Astrocyte of the spinal cord (primary cell): ENCODE data around the gene THAP11.

Experiments used
- DNase-seq: peaks from one replicate; pipeline ENCODE4 v3.0.0; 2011; ENCODE audit warnings: low read depth, low spot score
- H3K4me3 ChIP-seq: 2 replicates; pipeline ENCODE4 v1.5.1; 2011; ENCODE audit warnings: low read depth, mild to moderate bottlenecking, low read length, moderate library complexity
- CTCF ChIP-seq: IDR thresholded peaks from 2 replicates; pipeline ENCODE4 v1.5.1; 2012; ENCODE audit warnings: low read depth, mild to moderate bottlenecking, low read length, inconsistent platforms
- in situ Hi-C: cut with HindIII; loops from 2 replicates; pipeline ENCODE4 v1.10.0; 2017; ENCODE audit warnings: low sequenced_read_pairs

THAP11 gene

DNA sequence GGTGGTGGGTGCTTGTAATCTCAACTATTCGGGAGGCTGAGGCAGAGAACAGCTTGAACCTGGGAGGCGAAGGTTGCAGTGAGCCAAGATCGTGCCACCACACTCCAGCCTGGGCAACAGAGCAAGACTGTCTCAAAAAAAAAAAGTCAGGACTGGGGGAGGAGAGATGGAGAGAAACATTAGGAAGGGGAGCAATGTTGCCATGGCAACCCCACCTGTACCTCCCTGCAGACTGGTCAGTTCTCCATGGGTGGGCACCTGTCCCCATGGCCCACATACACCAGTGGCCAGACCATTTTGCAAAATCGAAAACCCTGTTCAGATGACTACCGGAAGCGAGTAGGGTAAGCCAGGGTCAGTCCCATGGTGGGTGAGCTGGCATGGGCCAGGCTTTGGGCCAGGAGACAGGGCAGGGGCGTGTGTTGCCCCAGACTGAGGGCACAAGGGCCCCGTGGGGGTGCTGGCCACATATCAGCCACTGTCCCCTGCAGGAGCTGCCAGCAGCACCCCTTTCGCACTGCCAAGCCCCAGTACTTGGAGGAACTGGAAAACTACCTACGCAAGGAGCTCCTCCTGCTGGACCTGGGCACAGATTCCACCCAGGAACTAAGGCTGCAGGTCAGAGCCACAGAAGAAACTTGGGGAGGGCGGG is 21.4 kb upstream of the THAP11 start:
- in situ Hi-C loops, result no loop called here
- no peak for DNase-seq
- TF ChIP-seq CTCF, result no peak
- H3K4me3 ChIP-seq, result no peak overlapping the region

GRCh38 chr16:67822511-67822910 is 19.6 kb upstream of the THAP11 start:
- no peak for TF ChIP-seq CTCF
- in situ Hi-C loops, result no loop called here
- DNase-seq, result no peak
- H3K4me3 ChIP-seq, result no peak overlapping the region

DNA sequence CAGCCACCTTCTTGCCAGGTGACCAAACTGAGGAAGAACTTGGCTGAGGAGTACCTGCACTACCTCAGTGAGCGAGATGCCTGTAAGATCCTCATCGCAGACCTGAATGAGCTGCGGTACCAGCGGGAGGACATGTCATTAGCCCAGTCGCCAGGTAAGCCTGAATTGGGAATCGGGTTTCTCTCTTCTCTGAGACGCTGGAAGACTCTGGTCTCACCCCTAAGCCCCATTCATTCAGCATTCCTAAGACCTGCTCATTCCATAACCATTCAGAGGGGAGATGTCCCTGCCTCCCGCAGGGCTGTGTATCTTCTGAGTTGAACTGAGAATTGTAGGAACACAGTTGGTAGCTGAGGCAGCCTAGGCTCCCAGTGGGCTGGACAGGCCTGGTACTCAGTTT is 17.0 kb upstream of the THAP11 start:
- in situ Hi-C loops, result no loop called here
- no peak overlapping the region for H3K4me3 ChIP-seq
- no peak for DNase-seq
- TF ChIP-seq CTCF, result no peak

GRCh38 chr16:67825906-67826305 is 16.2 kb upstream of the THAP11 start:
- TF ChIP-seq CTCF, result no peak
- DNase-seq, result no peak
- in situ Hi-C loops, result no loop called here
- no peak overlapping the region for H3K4me3 ChIP-seq

DNA sequence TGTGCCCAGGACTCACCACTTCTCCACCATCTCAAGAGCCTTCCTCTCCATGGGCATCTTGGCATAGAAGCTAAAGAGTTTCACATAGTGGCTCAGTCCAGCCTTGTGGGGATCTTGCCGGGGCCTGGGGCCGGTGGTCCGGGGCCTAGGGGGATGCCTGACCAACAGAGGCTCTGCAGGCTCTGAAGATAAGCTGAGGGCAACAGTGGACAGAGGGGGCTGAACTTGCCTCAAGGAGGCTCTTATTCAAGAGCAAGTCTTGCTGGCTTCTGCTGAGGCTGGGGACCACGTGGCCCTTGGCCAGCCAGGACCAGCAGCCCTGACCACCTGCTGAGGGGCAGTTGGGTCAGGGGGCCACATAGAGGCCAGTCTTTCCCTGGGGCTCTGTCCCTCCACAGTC is 13.5 kb upstream of the THAP11 start:
- in situ Hi-C loops, result no loop called here
- no peak for TF ChIP-seq CTCF
- no peak for DNase-seq
- no peak overlapping the region for H3K4me3 ChIP-seq

- in situ Hi-C loops, result no loop called here
- H3K4me3 ChIP-seq, result peak overlapping the region; percentile 67
- DNase-seq, result peak; percentile 45
- TF ChIP-seq CTCF, result no peak
These were observed 9.1 kb upstream of the THAP11 start for GRCh38 chr16:67833030-67833414.
